Fibroblast of lung (primary cell): ENCODE measurements around the gene TTI1.

ENCODE experiments used
- EZH2 ChIP-seq: IDR thresholded peaks from 2 replicates; pipeline ENCODE4 v1.5.1; 2012; ENCODE audit warnings: low read length, control low read depth, mild to moderate bottlenecking; ENCODE audit errors: missing control alignments
- TF ChIP-seq, protein P1 (sequence below), 2 donors: IDR thresholded peaks in 1 of 2; conservative IDR thresholded peaks in 1 of 2; 1 replicate in 1 of 2; 2 replicates in 1 of 2; pipeline ENCODE4 v1.5.1; 2011 to 2012; ENCODE audit warnings: low read length in 2 of 2, control low read depth in 1 of 2, inconsistent platforms in 1 of 2, low read depth in 1 of 2, mild to moderate bottlenecking in 1 of 2

DNA sequence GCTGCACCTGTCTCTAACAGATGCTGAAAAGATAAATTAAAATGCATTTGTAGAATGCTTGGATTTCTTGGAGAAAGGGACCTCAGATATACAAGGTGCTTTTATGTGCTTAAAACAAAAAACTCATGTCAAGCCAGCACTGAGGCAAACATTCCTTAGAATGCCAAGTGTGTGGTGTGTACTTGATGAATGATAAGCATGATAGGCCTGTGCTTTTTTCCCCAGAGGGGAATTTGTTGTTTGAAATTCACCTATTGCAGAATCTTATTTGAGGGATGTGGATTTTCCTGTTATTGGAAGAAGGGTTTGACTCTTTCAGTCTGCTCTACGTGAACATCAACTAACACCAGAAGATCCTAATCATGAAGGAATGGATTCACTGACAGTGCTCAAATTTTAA lies 28.8 kb downstream of the TTI1 start:
- TF ChIP-seq, protein P1, sequence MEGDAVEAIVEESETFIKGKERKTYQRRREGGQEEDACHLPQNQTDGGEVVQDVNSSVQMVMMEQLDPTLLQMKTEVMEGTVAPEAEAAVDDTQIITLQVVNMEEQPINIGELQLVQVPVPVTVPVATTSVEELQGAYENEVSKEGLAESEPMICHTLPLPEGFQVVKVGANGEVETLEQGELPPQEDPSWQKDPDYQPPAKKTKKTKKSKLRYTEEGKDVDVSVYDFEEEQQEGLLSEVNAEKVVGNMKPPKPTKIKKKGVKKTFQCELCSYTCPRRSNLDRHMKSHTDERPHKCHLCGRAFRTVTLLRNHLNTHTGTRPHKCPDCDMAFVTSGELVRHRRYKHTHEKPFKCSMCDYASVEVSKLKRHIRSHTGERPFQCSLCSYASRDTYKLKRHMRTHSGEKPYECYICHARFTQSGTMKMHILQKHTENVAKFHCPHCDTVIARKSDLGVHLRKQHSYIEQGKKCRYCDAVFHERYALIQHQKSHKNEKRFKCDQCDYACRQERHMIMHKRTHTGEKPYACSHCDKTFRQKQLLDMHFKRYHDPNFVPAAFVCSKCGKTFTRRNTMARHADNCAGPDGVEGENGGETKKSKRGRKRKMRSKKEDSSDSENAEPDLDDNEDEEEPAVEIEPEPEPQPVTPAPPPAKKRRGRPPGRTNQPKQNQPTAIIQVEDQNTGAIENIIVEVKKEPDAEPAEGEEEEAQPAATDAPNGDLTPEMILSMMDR (conservative IDR thresholded peaks at IDR 0.05 in 1 of 2, IDR thresholded peaks at IDR 0.05 in 1 of 2; ENCODE audit: low read depth in 1 of 2, low read length in 2 of 2): no peak
- TF ChIP-seq EZH2: no peak
